Thyroid gland (tissue), 4 donors: Measurements from ENCODE around the gene ADH5. TPM values are rescaled to one million over a fixed set of nuclear protein-coding genes. Genes with fewer than 3 reads are reported as not detected.

Source experiments
- DNase-seq, 2 donors: peaks; one replicate each; pipeline ENCODE4 v3.0.0-alpha.2; 2019
- H3K27ac ChIP-seq, 3 donors: fragments of 200-600 bp; sonication (generic); 1 replicate in 2 of 3; 2 replicates in 1 of 3; pipeline ENCODE4 v1.5.1; 2016 to 2019; ENCODE audit warnings: mild to moderate bottlenecking in 1 of 3, moderate library complexity in 1 of 3
- H3K27me3 ChIP-seq: fragments of 200-600 bp; sonication (generic); one replicate; pipeline ENCODE4 v1.5.1; 2019
- H3K36me3 ChIP-seq, 2 donors: fragments of 200-600 bp; sonication (generic); one replicate each; pipeline ENCODE4 v1.5.1; 2016 to 2019
- H3K4me1 ChIP-seq, 2 donors: fragments of 200-600 bp; sonication (generic); one replicate each; pipeline ENCODE4 v1.5.1; 2017 to 2019
- H3K4me3 ChIP-seq, 3 donors: fragments of 200-600 bp; sonication (generic); replicated peaks in 1 of 3; 1 replicate in 2 of 3; 2 replicates in 1 of 3; pipeline ENCODE4 v1.5.1; 2016; ENCODE audit warnings: mild to moderate bottlenecking in 1 of 3
- H3K9me3 ChIP-seq: fragments of 200-600 bp; sonication (generic); one replicate; pipeline ENCODE4 v1.5.1; 2017
- CTCF ChIP-seq, 6 experiments: fragments of 200-600 bp in 3 of 6; fragments of 450-650 bp in 3 of 6; sonication (generic) in 3 of 6; IDR thresholded peaks; one replicate each; pipeline ENCODE4 v1.5.1; 2016 to 2019; ENCODE audit warnings: antibody characterized with exemption in 6 of 6, mild to moderate bottlenecking in 2 of 6, inconsistent platforms in 1 of 6, moderate library complexity in 1 of 6
- POLR2A ChIP-seq, 2 donors: fragments of 450-650 bp; IDR thresholded peaks; one replicate each; pipeline ENCODE4 v1.6.1; 2017; ENCODE audit warnings: antibody characterized with exemption in 2 of 2, mild to moderate bottlenecking in 2 of 2, moderate library complexity in 1 of 2
- WGBS, 2 donors: methylation state at CpG; one replicate each; pipeline ENCODE4 v1.1.5; 2017; 5-methylcytosine and 5-hydroxymethylcytosine counted together
- intact Hi-C: fragments of 100-400 bp; cut with DNase I; formaldehyde crosslinking; loops from one replicate; pipeline ENCODE4 v1.15.1; 2023
- total RNA-seq, 4 donors: library from RNA; depleted of rRNA; stranded (reverse); fragments of >200 nt; gene quantifications; one replicate each; pipeline ENCODE4 v1.2.3, GENCODE V29; 2016

ADH5 gene
- total RNA-seq, 4 donors from 2014 or later: 101 to 162 (median 117) TPM

- TF ChIP-seq POLR2A (IDR thresholded peaks at IDR 0.05) (no peak), CTCF (IDR thresholded peaks at IDR 0.05) (no peak)
- Histone ChIP-seq H3K4me1 (peaks cover 13 to 16% of the 10 kb centered on the region in 2 donors), H3K9me3 (no peaks in the 10 kb centered on the region), H3K27me3 (no peaks in the 10 kb centered on the region), H3K27ac (peak overlapping the region in 2 of 3 donors; percentile 4 to 61), H3K36me3 (peaks cover 0 to 9% of the 10 kb centered on the region in 2 donors), H3K4me3 (no peak overlapping the region)
- 47 to 48% methylated on average over 4 of the region's 4 CpGs for WGBS, 2 donors
- peak; percentile 27 to 49 for DNase-seq
- intact Hi-C loops: no loop called here
Observed at GRCh38 chr4:99062120-99062519, 26.5 kb downstream of the ADH5 start.

GRCh38 chr4:99061048-99061700 is 27.4 kb downstream of the ADH5 start:
- Histone ChIP-seq H3K36me3 (peaks cover 0 to 9% of the 10 kb centered on the region in 2 donors), H3K9me3 (no peaks in the 10 kb centered on the region), H3K4me3 (no peak overlapping the region), H3K4me1 (peaks cover 13 to 16% of the 10 kb centered on the region in 2 donors), H3K27me3 (no peaks in the 10 kb centered on the region), H3K27ac (peak overlapping the region in 2 of 3 donors; percentile 14 to 61)
- DNase-seq: peak in 1 of 2 donors; percentile 24
- TF ChIP-seq POLR2A (IDR thresholded peaks at IDR 0.05): no peak
- TF ChIP-seq CTCF (IDR thresholded peaks at IDR 0.05): no peak
- intact Hi-C loops: no loop called here
- 77 to 79% methylated on average over 8 of the region's 8 CpGs for WGBS, 2 donors

- no peak for DNase-seq
- H3K9me3 ChIP-seq: no peaks in the 10 kb centered on the region
- no peak overlapping the region for H3K4me3 ChIP-seq
- peaks cover 13 to 16% of the 10 kb centered on the region in 2 donors for H3K4me1 ChIP-seq
- TF ChIP-seq CTCF (IDR thresholded peaks at IDR 0.05) (no peak), POLR2A (IDR thresholded peaks at IDR 0.05) (no peak)
- no peaks in the 10 kb centered on the region for H3K27me3 ChIP-seq
- intact Hi-C loops: loop anchor here (5.0 kb wide), 1 partner anchor 62 kb away; the partner anchor contains the start of gene METAP1
- no peak overlapping the region for H3K27ac ChIP-seq
- peaks cover 0 to 9% of the 10 kb centered on the region in 2 donors for H3K36me3 ChIP-seq
- WGBS, 2 donors: 100% methylated on average over 1 of the region's 1 CpG
Observed at GRCh38 chr4:99059550-99059949, 29.0 kb downstream of the ADH5 start.

- Histone ChIP-seq H3K4me3 (no peak overlapping the region), H3K4me1 (peaks cover 13 to 16% of the 10 kb centered on the region in 2 donors), H3K27me3 (no peaks in the 10 kb centered on the region), H3K9me3 (no peaks in the 10 kb centered on the region), H3K27ac (no peak overlapping the region), H3K36me3 (peaks cover 0 to 9% of the 10 kb centered on the region in 2 donors)
- intact Hi-C loops: loop anchor here (5.0 kb wide), 1 partner anchor 61 kb away; the partner anchor contains the start of gene METAP1
- TF ChIP-seq POLR2A (IDR thresholded peaks at IDR 0.05): no peak
- no peak for TF ChIP-seq CTCF (IDR thresholded peaks at IDR 0.05)
- no peak for DNase-seq
- 82 to 90% methylated on average over 2 of the region's 2 CpGs for WGBS, 2 donors
Observed at GRCh38 chr4:99058228-99058627, 30.4 kb downstream of the ADH5 start.

- TF ChIP-seq POLR2A (IDR thresholded peaks at IDR 0.05) (no peak), CTCF (IDR thresholded peaks at IDR 0.05) (no peak)
- Histone ChIP-seq H3K4me1 (no peaks in the 10 kb centered on the region), H3K4me3 (no peak overlapping the region), H3K9me3 (no peaks in the 10 kb centered on the region), H3K27ac (no peak overlapping the region), H3K27me3 (no peaks in the 10 kb centered on the region), H3K36me3 (peaks cover 0 to 9% of the 10 kb centered on the region in 2 donors)
- intact Hi-C loops: no loop called here
- WGBS, 2 donors: 93 to 97% methylated on average over 3 of the region's 3 CpGs
- no peak for DNase-seq
Observed at GRCh38 chr4:99054428-99054994, 34.1 kb downstream of the ADH5 start.
